GM23338 (cell line): ENCODE results near the gene CD300A.

ENCODE experiments used
- CTCF ChIP-seq, 2 experiments: fragments of 200-600 bp in 1 of 2; sonication (generic) in 1 of 2; conservative IDR thresholded peaks; 2 replicates each; pipeline versions ENCODE4 v1.5.1 to v1.6.1; 2016 to 2017; ENCODE audit warnings: antibody characterized with exemption in 2 of 2, low read depth in 2 of 2, mild to moderate bottlenecking in 2 of 2, moderate library complexity in 1 of 2
- EZH2 ChIP-seq: fragments of 200-600 bp; sonication (generic); IDR thresholded peaks from one replicate; pipeline ENCODE4 v1.8.0; 2017; ENCODE audit warnings: antibody characterized with exemption, mild to moderate bottlenecking, low read depth; ENCODE audit not compliant: unreplicated experiment
- EZH2phosphoT487 ChIP-seq: fragments of 200-600 bp; sonication (generic); IDR thresholded peaks from one replicate; pipeline ENCODE4 v1.8.1; 2018; ENCODE audit warnings: antibody characterized with exemption; ENCODE audit not compliant: unreplicated experiment
- POLR2AphosphoS5 ChIP-seq: IDR thresholded peaks from 2 replicates; pipeline ENCODE4 v1.6.1; 2016; ENCODE audit warnings: antibody characterized with exemption, low read depth
- REST ChIP-seq: IDR thresholded peaks from one replicate; pipeline ENCODE4 v1.6.1; 2018; ENCODE audit warnings: antibody characterized with exemption; ENCODE audit not compliant: unreplicated experiment
- STAT1 ChIP-seq: IDR thresholded peaks from one replicate; pipeline ENCODE4 v1.6.1; 2016; ENCODE audit warnings: antibody characterized with exemption; ENCODE audit not compliant: unreplicated experiment

GRCh38 chr17:74525465-74525725 is 59.0 kb downstream of the CD300A start:
- TF ChIP-seq EZH2 (no peak), CTCF (conservative IDR thresholded peaks at IDR 0.05; ENCODE audit: low read depth in 2 of 2) (no peak), REST (no peak), POLR2AphosphoS5 (no peak), EZH2phosphoT487 (no peak), STAT1 (no peak)
